Measurements from ENCODE around the gene FLVCR2. TPM values are rescaled to one million over a fixed set of nuclear protein-coding genes. Genes with fewer than 3 reads are reported as not detected.

The FLVCR2 gene, protein sequence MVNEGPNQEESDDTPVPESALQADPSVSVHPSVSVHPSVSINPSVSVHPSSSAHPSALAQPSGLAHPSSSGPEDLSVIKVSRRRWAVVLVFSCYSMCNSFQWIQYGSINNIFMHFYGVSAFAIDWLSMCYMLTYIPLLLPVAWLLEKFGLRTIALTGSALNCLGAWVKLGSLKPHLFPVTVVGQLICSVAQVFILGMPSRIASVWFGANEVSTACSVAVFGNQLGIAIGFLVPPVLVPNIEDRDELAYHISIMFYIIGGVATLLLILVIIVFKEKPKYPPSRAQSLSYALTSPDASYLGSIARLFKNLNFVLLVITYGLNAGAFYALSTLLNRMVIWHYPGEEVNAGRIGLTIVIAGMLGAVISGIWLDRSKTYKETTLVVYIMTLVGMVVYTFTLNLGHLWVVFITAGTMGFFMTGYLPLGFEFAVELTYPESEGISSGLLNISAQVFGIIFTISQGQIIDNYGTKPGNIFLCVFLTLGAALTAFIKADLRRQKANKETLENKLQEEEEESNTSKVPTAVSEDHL
- total RNA-seq (1 to 10 TPM; 3.0 to 4.1 TPM), polyA plus RNA-seq (1 to 10 TPM; 1.9 to 3.3 TPM)

DNA sequence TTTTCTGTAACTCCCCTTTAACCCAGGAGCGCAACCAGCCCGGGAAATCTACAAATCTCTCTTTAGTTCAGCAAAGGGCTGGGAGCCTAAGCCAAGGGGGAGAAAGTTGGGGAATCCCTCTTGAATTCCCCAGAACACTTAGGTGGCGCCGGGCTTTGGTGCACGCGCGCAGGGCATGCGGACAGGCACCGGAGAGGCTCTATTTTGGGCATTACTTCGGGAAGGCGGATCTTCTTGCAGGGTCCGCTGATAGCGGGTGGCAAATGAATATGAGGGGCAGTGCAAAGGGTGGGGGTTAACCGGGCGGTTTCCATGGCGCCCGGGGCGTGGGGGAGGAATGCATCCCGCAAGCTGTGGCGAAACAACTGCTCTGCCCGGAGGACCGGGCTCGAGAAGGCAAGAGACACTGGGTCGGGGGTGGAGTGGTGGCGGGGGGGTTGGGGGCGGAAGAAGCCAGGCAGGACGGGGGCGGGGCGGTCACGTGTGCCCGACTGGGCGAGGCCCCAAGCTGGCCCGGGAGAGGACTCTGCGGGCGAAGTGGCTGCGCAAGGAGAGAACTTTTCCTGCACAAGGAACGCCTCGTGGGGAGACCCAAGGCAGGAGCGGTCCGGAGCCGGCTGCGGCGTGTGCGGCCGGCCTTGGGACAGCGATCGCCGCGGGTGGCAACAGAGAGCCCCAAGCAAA is at the start of gene FLVCR2:
TSS of gene FLVCR2 (plus strand) at position 519 of the 684 bp plus-strand sequence. CDS start 353 bp downstream, outside the sequence.
- no peaks in the 10 kb centered on the region for H3K27me3 ChIP-seq (ENCODE audit: insufficient read depth, low read length)
- H3K36me3 ChIP-seq (ENCODE audit: insufficient read depth, low read length): no peaks in the 10 kb centered on the region
- H3K27ac ChIP-seq (ENCODE audit: low read depth, low read length): peak within 1 kb of the TSS; percentile 46
- H3K4me1 ChIP-seq (ENCODE audit: insufficient read depth, low read length): peaks cover 22% of the 10 kb centered on the region
- peak within 1 kb of the TSS; percentile 60 to 94 for H3K4me3 ChIP-seq (ENCODE audit: low read length in 2 of 2)
- intact Hi-C loops (cut with micrococcal nuclease): loop anchor here (5.0 kb wide), 1 partner anchor 329 kb away; no protein-coding TSS in a partner anchor
- H3K27me3 Mint-ChIP-seq: no peaks in the 10 kb centered on the region
- peaks cover 9 to 15% (median 13%) of the 10 kb centered on the region in 4 donors for H3K4me1 Mint-ChIP-seq
- ChIA-PET POLR2A (ENCODE audit: partially characterized antibody) (interaction anchor here (0.6 to 3.0 kb wide), 11 partner anchors 9 to 82 kb away, joined by 3 to 30 read pairs (median 4); partner anchors contain the start of genes BATF, ERG28 and TTLL5), CTCF (ENCODE audit: partially characterized antibody) (interaction anchor here (0.6 to 11.0 kb wide), 38 partner anchors 9 to 775 kb away, joined by 3 to 388 read pairs (median 5); partner anchors contain the start of genes BATF, ERG28, TGFB3 and TTLL5)
- H3K36me3 Mint-ChIP-seq: peaks cover 0 to 3% of the 10 kb centered on the region in 2 donors
- no peaks in the 10 kb centered on the region for H3K9me3 ChIP-seq (ENCODE audit: control insufficient read depth in 1 of 2, low read length in 2 of 2)
- peak; percentile 52 to 62 (median 55) for DNase-seq
- H3K4me3 Mint-ChIP-seq: peak within 1 kb of the TSS; percentile 90 to 99 (median 95)
- peak within 1 kb of the TSS; percentile 87 to 96 (median 90) for H3K27ac Mint-ChIP-seq
- no peaks in the 10 kb centered on the region for H3K9me3 Mint-ChIP-seq

DNA sequence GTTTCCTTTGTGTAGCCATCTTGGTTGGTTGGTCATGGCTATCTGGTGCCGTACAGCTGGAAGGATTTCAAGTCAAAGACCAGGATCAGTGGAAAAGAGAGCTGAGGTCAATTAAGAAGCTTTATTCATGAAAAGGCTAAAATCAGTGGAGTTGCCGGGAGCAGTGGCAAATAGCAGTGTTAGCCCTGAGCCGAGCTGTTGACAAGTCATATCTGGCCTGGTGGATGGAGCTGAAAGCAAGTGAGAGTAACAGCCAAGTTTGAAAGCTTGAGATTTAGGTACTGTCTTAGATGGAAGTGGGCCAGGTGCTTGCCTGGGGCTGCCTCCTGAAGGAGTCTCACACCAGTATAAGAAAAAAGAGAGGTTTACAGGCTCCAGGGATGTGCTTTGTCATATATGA is 47.2 kb upstream of the FLVCR2 start:
- Histone ChIP-seq H3K9me3 (ENCODE audit: control insufficient read depth in 1 of 2, low read length in 2 of 2) (no peaks in the 10 kb centered on the region), H3K4me3 (ENCODE audit: low read length in 2 of 2) (no peak overlapping the region), H3K36me3 (ENCODE audit: insufficient read depth, low read length) (peaks cover 7% of the 10 kb centered on the region), H3K27me3 (ENCODE audit: insufficient read depth, low read length) (no peaks in the 10 kb centered on the region), H3K27ac (ENCODE audit: low read depth, low read length) (peak overlapping the region; percentile 40), H3K4me1 (ENCODE audit: insufficient read depth, low read length) (peaks cover 76% of the 10 kb centered on the region)
- Mint-ChIP-seq H3K4me1 (peaks cover 55 to 76% (median 69%) of the 10 kb centered on the region in 4 donors), H3K36me3 (peaks cover 46 to 53% of the 10 kb centered on the region in 2 donors), H3K27ac (peak overlapping the region; percentile 15 to 93 (median 81)), H3K4me3 (peak overlapping the region in 3 of 8 donors; percentile 33 to 53 (median 52)), H3K27me3 (no peaks in the 10 kb centered on the region), H3K9me3 (no peaks in the 10 kb centered on the region)
- CTCF ChIA-PET (ENCODE audit: partially characterized antibody): interaction anchor here (1.1 to 8.4 kb wide), 5 partner anchors 8 to 30 kb away, joined by 3 to 74 read pairs (median 6); no protein-coding TSS in a partner anchor
- intact Hi-C loops (cut with micrococcal nuclease): no loop called here
- POLR2A ChIA-PET (ENCODE audit: partially characterized antibody): interaction anchor here (1.2 to 4.1 kb wide), 3 partner anchors 8 to 10 kb away, joined by 5 to 39 read pairs (median 9); partner anchors contain the start of gene BATF
- no peak for DNase-seq

DNA sequence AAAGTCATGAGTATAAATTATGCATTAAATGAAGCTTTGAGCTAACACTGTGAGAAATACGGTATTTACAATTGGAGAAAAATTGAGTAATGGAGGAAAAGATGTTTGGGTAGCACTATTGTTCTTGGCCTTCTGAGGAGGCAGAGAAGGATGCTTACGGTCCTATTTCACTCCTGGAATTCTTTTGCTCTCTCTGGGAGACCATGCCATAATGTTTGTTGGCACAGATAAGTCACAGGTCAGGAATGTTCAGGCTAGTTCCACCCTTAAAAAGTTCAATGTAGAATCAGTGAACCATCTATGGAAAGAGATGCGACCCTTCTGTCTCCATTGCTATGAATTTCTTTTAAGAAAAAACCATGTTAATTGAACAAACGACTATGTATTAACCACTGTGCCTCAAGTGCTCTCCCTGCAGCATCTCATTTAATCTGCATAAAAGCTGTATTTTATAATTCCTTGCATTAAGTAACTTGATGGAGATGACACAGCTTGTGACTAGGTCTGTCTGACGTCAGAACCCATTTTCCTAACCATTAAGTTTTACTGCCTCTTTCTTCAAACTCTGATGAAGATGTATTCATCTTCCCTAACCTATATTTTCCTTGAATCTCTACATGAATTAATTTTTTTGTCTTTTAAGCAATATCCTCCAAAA is 46.6 kb upstream of the FLVCR2 start:
- ChIA-PET POLR2A (ENCODE audit: partially characterized antibody) (interaction anchor here (1.2 to 4.1 kb wide), 3 partner anchors 9 to 11 kb away, joined by 5 to 39 read pairs (median 9); partner anchors contain the start of gene BATF), CTCF (ENCODE audit: partially characterized antibody) (interaction anchor here (1.1 to 8.4 kb wide), 5 partner anchors 9 to 30 kb away, joined by 3 to 74 read pairs (median 6); no protein-coding TSS in a partner anchor)
- peaks cover 45 to 47% of the 10 kb centered on the region in 2 donors for H3K36me3 Mint-ChIP-seq
- Histone ChIP-seq H3K27ac (ENCODE audit: low read depth, low read length) (peak overlapping the region; percentile 40), H3K9me3 (ENCODE audit: control insufficient read depth in 1 of 2, low read length in 2 of 2) (no peaks in the 10 kb centered on the region), H3K4me1 (ENCODE audit: insufficient read depth, low read length) (peaks cover 72% of the 10 kb centered on the region), H3K27me3 (ENCODE audit: insufficient read depth, low read length) (no peaks in the 10 kb centered on the region), H3K36me3 (ENCODE audit: insufficient read depth, low read length) (peaks cover 7% of the 10 kb centered on the region), H3K4me3 (ENCODE audit: low read length in 2 of 2) (no peak overlapping the region)
- no peak for DNase-seq
- peak overlapping the region; percentile 44 to 93 (median 81) for H3K27ac Mint-ChIP-seq
- H3K9me3 Mint-ChIP-seq: no peaks in the 10 kb centered on the region
- H3K27me3 Mint-ChIP-seq: no peaks in the 10 kb centered on the region
- intact Hi-C loops (cut with micrococcal nuclease): no loop called here
- peak overlapping the region in 4 of 8 donors; percentile 33 to 64 (median 44) for H3K4me3 Mint-ChIP-seq
- peaks cover 53 to 73% (median 65%) of the 10 kb centered on the region in 4 donors for H3K4me1 Mint-ChIP-seq

DNA sequence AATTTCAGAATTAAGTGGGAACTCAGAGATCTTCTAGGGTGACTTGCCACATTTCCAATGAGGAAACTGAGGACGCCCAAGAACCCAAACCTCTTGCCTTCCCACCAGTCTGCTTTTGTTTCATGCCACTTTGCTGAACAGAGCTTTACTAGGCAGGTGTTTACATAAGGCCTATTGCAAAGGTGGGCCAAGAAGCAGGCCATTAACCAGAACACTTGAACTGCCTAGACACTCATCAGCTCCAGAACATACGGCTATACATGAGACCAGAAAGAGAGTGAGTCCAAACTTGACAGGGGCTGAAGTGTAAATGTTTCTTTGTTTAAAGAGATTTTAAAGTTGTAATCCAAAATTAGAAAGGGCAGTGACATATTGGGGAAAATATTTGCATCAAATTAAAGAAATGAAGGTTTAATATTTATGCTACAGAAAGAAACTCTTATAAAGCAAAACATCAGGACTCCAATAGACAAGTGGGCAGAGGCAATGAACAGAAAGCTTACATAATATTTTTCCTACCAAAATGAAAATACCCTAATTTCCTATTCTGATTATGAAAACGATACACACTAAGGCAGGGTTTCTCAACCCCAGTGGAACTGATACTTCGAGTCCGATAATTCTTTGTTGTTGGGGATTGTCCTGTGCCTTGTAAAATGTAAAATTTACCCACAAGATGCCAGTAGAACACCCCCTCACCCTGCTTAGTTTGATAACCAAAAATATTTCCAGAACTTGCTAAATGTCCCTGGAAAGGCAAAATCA is 44.4 kb upstream of the FLVCR2 start:
- peak overlapping the region; percentile 23 for H3K27ac ChIP-seq (ENCODE audit: low read depth, low read length)
- Mint-ChIP-seq H3K4me3 (peak overlapping the region in 7 of 8 donors; percentile 9 to 52 (median 22)), H3K27me3 (no peaks in the 10 kb centered on the region), H3K27ac (peak overlapping the region; percentile 61 to 94 (median 86)), H3K9me3 (no peaks in the 10 kb centered on the region), H3K4me1 (peaks cover 50 to 67% (median 58%) of the 10 kb centered on the region in 4 donors), H3K36me3 (peaks cover 27 to 37% of the 10 kb centered on the region in 2 donors)
- CTCF ChIA-PET (ENCODE audit: partially characterized antibody): interaction anchor here (1.1 to 1.8 kb wide), 3 partner anchors 9 to 27 kb away, joined by 3 to 10 read pairs (median 5); no protein-coding TSS in a partner anchor
- no peaks in the 10 kb centered on the region for H3K27me3 ChIP-seq (ENCODE audit: insufficient read depth, low read length)
- POLR2A ChIA-PET (ENCODE audit: partially characterized antibody): interaction anchor here (0.6 to 4.2 kb wide), 5 partner anchors 8 to 19 kb away, joined by 3 to 54 read pairs (median 5); partner anchors contain the start of gene BATF
- H3K4me1 ChIP-seq (ENCODE audit: insufficient read depth, low read length): peaks cover 65% of the 10 kb centered on the region
- DNase-seq: no peak
- H3K4me3 ChIP-seq (ENCODE audit: low read length in 2 of 2): no peak overlapping the region
- peaks cover 7% of the 10 kb centered on the region for H3K36me3 ChIP-seq (ENCODE audit: insufficient read depth, low read length)
- intact Hi-C loops (cut with micrococcal nuclease): no loop called here
- no peaks in the 10 kb centered on the region for H3K9me3 ChIP-seq (ENCODE audit: control insufficient read depth in 1 of 2, low read length in 2 of 2)

DNA sequence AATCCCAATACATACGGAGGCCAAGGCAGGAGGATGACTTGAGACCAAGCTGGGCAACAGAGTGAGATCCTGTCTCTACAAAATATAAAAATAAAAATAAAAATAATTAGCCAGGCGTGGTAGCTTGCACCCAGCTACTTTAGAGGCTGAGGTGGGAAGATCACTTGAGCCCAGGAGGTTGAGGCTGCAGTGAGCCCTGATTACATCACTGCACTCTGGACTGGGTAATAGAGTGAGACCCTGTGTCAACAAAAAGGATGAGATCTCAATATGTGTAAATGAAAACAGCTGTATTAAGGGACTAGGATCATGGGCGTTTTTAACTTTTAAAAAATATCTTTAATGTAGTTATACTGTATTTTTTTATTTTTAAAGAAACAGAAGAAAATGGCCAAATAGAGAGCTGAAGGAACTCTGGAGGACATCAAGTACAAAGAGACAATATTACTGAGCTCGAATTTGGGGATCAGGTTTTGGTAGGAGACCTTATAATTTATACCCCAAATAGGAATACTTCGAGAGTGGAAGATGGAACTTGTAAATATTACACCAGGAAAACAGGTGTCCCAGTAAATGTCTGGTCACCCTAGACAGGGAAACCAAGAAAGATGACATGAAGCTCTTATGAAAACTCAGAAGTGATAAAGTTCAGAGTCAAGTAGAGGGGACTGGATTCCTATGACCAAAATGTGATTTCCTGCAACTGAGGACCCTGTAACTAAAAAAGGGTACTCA is 43.1 kb upstream of the FLVCR2 start:
- H3K27me3 Mint-ChIP-seq: no peaks in the 10 kb centered on the region
- no peaks in the 10 kb centered on the region for H3K9me3 ChIP-seq (ENCODE audit: control insufficient read depth in 1 of 2, low read length in 2 of 2)

More for the DNA sequence above, 43.1 kb upstream of the FLVCR2 start:
- no peaks in the 10 kb centered on the region for H3K27me3 ChIP-seq (ENCODE audit: insufficient read depth, low read length)
- no peak overlapping the region for H3K27ac ChIP-seq (ENCODE audit: low read depth, low read length)
- H3K4me3 ChIP-seq (ENCODE audit: low read length in 2 of 2): no peak overlapping the region
- Mint-ChIP-seq H3K4me3 (no peak overlapping the region), H3K9me3 (no peaks in the 10 kb centered on the region), H3K27ac (peak overlapping the region; percentile 57 to 88 (median 84)), H3K36me3 (peaks cover 25 to 40% of the 10 kb centered on the region in 2 donors), H3K4me1 (peaks cover 58 to 79% (median 69%) of the 10 kb centered on the region in 4 donors)
- intact Hi-C loops (cut with micrococcal nuclease): no loop called here
- DNase-seq: no peak
- H3K4me1 ChIP-seq (ENCODE audit: insufficient read depth, low read length): peaks cover 74% of the 10 kb centered on the region
- ChIA-PET POLR2A (ENCODE audit: partially characterized antibody) (interaction anchor here (0.8 to 4.2 kb wide), 3 partner anchors 8 to 21 kb away, joined by 5 to 54 read pairs (median 13); partner anchors contain the start of gene BATF), CTCF (ENCODE audit: partially characterized antibody) (interaction anchor here (0.6 to 1.5 kb wide), 4 partner anchors 9 to 832 kb away, joined by 3 to 9 read pairs (median 4); no protein-coding TSS in a partner anchor)
- H3K36me3 ChIP-seq (ENCODE audit: insufficient read depth, low read length): peaks cover 7% of the 10 kb centered on the region

Data from CD4-positive, alpha-beta memory T cell (primary cell).